Measurements from ENCODE around the gene CACNA1C.

DNA sequence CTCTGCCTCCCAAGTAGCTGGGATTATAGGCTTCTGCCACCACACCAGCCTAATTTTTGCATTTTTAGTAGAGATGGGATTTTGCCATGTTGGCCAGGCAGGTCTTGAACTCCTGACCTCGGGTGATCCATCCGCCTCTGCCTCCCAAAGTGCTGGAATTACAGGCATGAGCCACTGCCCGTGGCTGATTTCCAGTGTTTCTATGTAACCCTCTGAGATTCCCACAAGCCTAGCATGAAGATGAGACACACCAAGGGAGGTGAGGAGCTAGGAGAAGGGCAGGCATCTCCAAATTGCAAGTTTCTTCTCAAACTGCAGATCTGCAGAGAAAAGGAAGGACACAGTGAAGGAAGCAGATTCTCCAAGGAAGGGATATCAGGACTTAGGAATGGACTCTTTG, 125.0 kb downstream of the CACNA1C start:
- TF ChIP-seq CTCF (IDR thresholded peaks at IDR 0.05) (no peak), POLR2A (IDR thresholded peaks at IDR 0.05) (no peak)
